Naive thymus-derived CD8-positive, alpha-beta T cell (primary cell): Measurements from ENCODE around the gene REXO5. TPM values are rescaled to one million over a fixed set of nuclear protein-coding genes. Genes with fewer than 3 reads are reported as not detected.
A peak's percentile ranks its signal among the peaks of the same experiment; 100 is the strongest.
"Not testable (repeated sequence)": the region's sequence is repeated elsewhere in the genome, so short reads cannot be mapped to it uniquely, and the experiment has no call there.

Experiments used
- ATAC-seq, 2 donors: fragments of 150-1000 bp; cut with Tn5 transposase in 1 of 2; sonication (Bioruptor Pico), chemical (Tn5 transposase) in 1 of 2; 1 replicate in 1 of 2; 2 replicates in 1 of 2; pipeline ENCODE4 v1.10.0; 2021; ENCODE audit warnings: mild to moderate bottlenecking in 2 of 2, moderate library complexity in 2 of 2
- POLR2A ChIA-PET: fragments of 350-600 bp; sonication (Branson Sonifier 250); formaldehyde crosslinking; loops from one replicate; lab custom pipeline; 2021; ENCODE audit warnings: antibody characterized with exemption; lab: Charles Lee
- DNase-seq, 10 donors: peaks; one replicate each; pipeline versions ENCODE4 v3.0.0 to v3.0.0-alpha.2; 2020 to 2022
- H3K27ac Mint-ChIP-seq, 10 donors: one replicate each; pipeline ENCODE4 v1.8.0; 2020 to 2022; ENCODE audit warnings: mild to moderate bottlenecking in 10 of 10, mixed read lengths in 10 of 10, moderate library complexity in 4 of 10, inconsistent platforms in 1 of 10
- H3K27me3 Mint-ChIP-seq, 5 donors: one replicate each; pipeline ENCODE4 v1.8.0; 2021 to 2022; ENCODE audit warnings: mixed read lengths in 5 of 5
- H3K36me3 Mint-ChIP-seq, 3 donors: one replicate each; pipeline ENCODE4 v1.8.0; 2020 to 2022; ENCODE audit warnings: mixed read lengths in 3 of 3, mild to moderate bottlenecking in 2 of 3, inconsistent platforms in 1 of 3
- H3K4me1 Mint-ChIP-seq, 4 donors: one replicate each; pipeline ENCODE4 v1.8.0; 2021 to 2022; ENCODE audit warnings: mixed read lengths in 4 of 4
- H3K4me3 Mint-ChIP-seq, 10 donors: one replicate each; pipeline ENCODE4 v1.8.0; 2020 to 2022; ENCODE audit warnings: mild to moderate bottlenecking in 10 of 10, mixed read lengths in 10 of 10, moderate library complexity in 6 of 10, inconsistent platforms in 1 of 10
- H3K9me3 Mint-ChIP-seq, 9 donors: one replicate each; pipeline ENCODE4 v1.8.0; 2020 to 2022; ENCODE audit warnings: mixed read lengths in 9 of 9, mild to moderate bottlenecking in 3 of 9, inconsistent platforms in 1 of 9, moderate library complexity in 1 of 9
- polyA plus RNA-seq, 3 donors: library from polyadenylated mRNA; unstranded; fragments of 300-500 nt; fragmentation: Illumina TruSeq; gene quantifications; one replicate each; pipeline ENCODE4 v1.2.3, GENCODE V29; 2021
- total RNA-seq, 8 experiments: library from RNA in 2 of 8; stranded (reverse) in 2 of 8; gene quantifications; one replicate each; pipeline ENCODE4 v1.2.3 and lab custom pipeline; 2021 to 2026

REXO5 gene
- total and polyA plus RNA-seq, 5 experiments from 2014 or later: 0.41 to 1.4 (median 0.60) TPM

GRCh38 chr16:20805684-20806167 lies 601 bp upstream of the REXO5 start:
- Mint-ChIP-seq H3K4me3 (peak overlapping the region; percentile 91 to 99 (median 98)), H3K4me1 (peaks cover 7 to 27% (median 18%) of the 10 kb centered on the region in 4 donors), H3K27ac (peak overlapping the region; percentile 53 to 97 (median 93))
- not testable (repeated sequence) for H3K9me3 Mint-ChIP-seq, H3K27me3 Mint-ChIP-seq, H3K36me3 Mint-ChIP-seq, DNase-seq, ATAC-seq
- POLR2A ChIA-PET: interaction anchor here (1.2 kb wide), 1 partner anchor 39 kb away, joined by 4 read pairs; no protein-coding TSS in a partner anchor

- Mint-ChIP-seq H3K9me3 (no peaks in the 10 kb centered on the region), H3K27me3 (peaks cover 0 to 4% (median 0%) of the 10 kb centered on the region in 5 donors), H3K27ac (peak overlapping the region in 5 of 10 donors; percentile 35 to 70 (median 41)), H3K36me3 (no peaks in the 10 kb centered on the region), H3K4me3 (peak overlapping the region; percentile 46 to 98 (median 92)), H3K4me1 (peaks cover 7 to 27% (median 18%) of the 10 kb centered on the region in 4 donors)
- no peak for ATAC-seq
- no peak for DNase-seq
- POLR2A ChIA-PET: no interaction called here
Observed at GRCh38 chr16:20807862-20808261, 1.5 kb downstream of the REXO5 start.

GRCh38 chr16:20811889-20812439 lies 5.6 kb downstream of the REXO5 start:
- Mint-ChIP-seq H3K36me3 (no peaks in the 10 kb centered on the region), H3K4me3 (no peak overlapping the region), H3K9me3 (no peaks in the 10 kb centered on the region), H3K4me1 (peaks cover 1 to 11% (median 6%) of the 10 kb centered on the region in 4 donors), H3K27ac (no peak overlapping the region), H3K27me3 (peaks cover 0 to 4% (median 0%) of the 10 kb centered on the region in 5 donors)
- no peak for DNase-seq
- POLR2A ChIA-PET: no interaction called here
- no peak for ATAC-seq

GRCh38 chr16:20812510-20812909 lies 6.2 kb downstream of the REXO5 start:
- H3K9me3 Mint-ChIP-seq: no peaks in the 10 kb centered on the region
- H3K36me3 Mint-ChIP-seq: no peaks in the 10 kb centered on the region
- H3K4me1 Mint-ChIP-seq: peaks cover 0 to 7% (median 5%) of the 10 kb centered on the region in 4 donors
- H3K4me3 Mint-ChIP-seq: no peak overlapping the region
- ATAC-seq (no peak), DNase-seq (no peak)
- H3K27ac Mint-ChIP-seq: peak overlapping the region in 1 of 10 donors; percentile 7
- POLR2A ChIA-PET: interaction anchor here (0.6 kb wide), 1 partner anchor 70 kb away, joined by 5 read pairs; no protein-coding TSS in a partner anchor
- peaks cover 0 to 4% (median 0%) of the 10 kb centered on the region in 5 donors for H3K27me3 Mint-ChIP-seq

GRCh38 chr16:20814784-20815183 lies 8.5 kb downstream of the REXO5 start:
- Mint-ChIP-seq H3K4me3 (no peak overlapping the region), H3K9me3 (no peaks in the 10 kb centered on the region), H3K36me3 (no peaks in the 10 kb centered on the region), H3K27me3 (peaks cover 0 to 4% (median 0%) of the 10 kb centered on the region in 5 donors), H3K27ac (no peak overlapping the region), H3K4me1 (no peaks in the 10 kb centered on the region)
- POLR2A ChIA-PET: no interaction called here
- no peak for DNase-seq
- ATAC-seq: no peak

GRCh38 chr16:20818929-20819585 lies 12.7 kb downstream of the REXO5 start:
- ATAC-seq (no peak), DNase-seq (no peak)
- no peak overlapping the region for H3K4me3 Mint-ChIP-seq
- no peaks in the 10 kb centered on the region for H3K36me3 Mint-ChIP-seq
- no peaks in the 10 kb centered on the region for H3K27me3 Mint-ChIP-seq
- H3K27ac Mint-ChIP-seq: no peak overlapping the region
- POLR2A ChIA-PET: no interaction called here
- H3K9me3 Mint-ChIP-seq: no peaks in the 10 kb centered on the region
- peaks cover 0 to 7% (median 2%) of the 10 kb centered on the region in 4 donors for H3K4me1 Mint-ChIP-seq

- DNase-seq (no peak), ATAC-seq (no peak)
- no peak overlapping the region for H3K27ac Mint-ChIP-seq
- H3K4me1 Mint-ChIP-seq: peaks cover 0 to 7% (median 2%) of the 10 kb centered on the region in 4 donors
- POLR2A ChIA-PET: no interaction called here
- H3K36me3 Mint-ChIP-seq: no peaks in the 10 kb centered on the region
- H3K9me3 Mint-ChIP-seq: no peaks in the 10 kb centered on the region
- H3K27me3 Mint-ChIP-seq: no peaks in the 10 kb centered on the region
- no peak overlapping the region for H3K4me3 Mint-ChIP-seq
Observed at GRCh38 chr16:20821682-20822081, 15.4 kb downstream of the REXO5 start.

- Mint-ChIP-seq H3K36me3 (no peaks in the 10 kb centered on the region), H3K4me3 (no peak overlapping the region), H3K9me3 (no peaks in the 10 kb centered on the region), H3K4me1 (peaks cover 0 to 7% (median 2%) of the 10 kb centered on the region in 4 donors), H3K27me3 (no peaks in the 10 kb centered on the region), H3K27ac (no peak overlapping the region)
- POLR2A ChIA-PET: no interaction called here
- no peak for DNase-seq
- ATAC-seq: no peak
Observed at GRCh38 chr16:20822521-20823325, 16.4 kb downstream of the REXO5 start.

GRCh38 chr16:20826039-20826566 lies 19.8 kb downstream of the REXO5 start:
- Mint-ChIP-seq H3K4me3 (no peak overlapping the region), H3K27me3 (no peaks in the 10 kb centered on the region), H3K36me3 (no peaks in the 10 kb centered on the region), H3K4me1 (peaks cover 0 to 7% (median 2%) of the 10 kb centered on the region in 4 donors), H3K9me3 (no peaks in the 10 kb centered on the region), H3K27ac (no peak overlapping the region)
- no peak for ATAC-seq
- DNase-seq: no peak
- POLR2A ChIA-PET: no interaction called here

- H3K4me3 Mint-ChIP-seq: no peak overlapping the region
- peaks cover 0 to 2% (median 2%) of the 10 kb centered on the region in 3 donors for H3K36me3 Mint-ChIP-seq
- DNase-seq: no peak
- no peak overlapping the region for H3K27ac Mint-ChIP-seq
- peaks cover 0 to 4% (median 2%) of the 10 kb centered on the region in 9 donors for H3K9me3 Mint-ChIP-seq
- H3K4me1 Mint-ChIP-seq: no peaks in the 10 kb centered on the region
- POLR2A ChIA-PET: no interaction called here
- no peak for ATAC-seq
- H3K27me3 Mint-ChIP-seq: no peaks in the 10 kb centered on the region
Observed at GRCh38 chr16:20829536-20829935, 23.2 kb downstream of the REXO5 start.

GRCh38 chr16:20830372-20830771 lies 24.0 kb downstream of the REXO5 start:
- Mint-ChIP-seq H3K9me3 (peaks cover 0 to 13% (median 6%) of the 10 kb centered on the region in 9 donors), H3K4me1 (no peaks in the 10 kb centered on the region), H3K27ac (no peak overlapping the region), H3K4me3 (no peak overlapping the region), H3K36me3 (peaks cover 0 to 10% (median 4%) of the 10 kb centered on the region in 3 donors), H3K27me3 (no peaks in the 10 kb centered on the region)
- POLR2A ChIA-PET: no interaction called here
- ATAC-seq (no peak), DNase-seq (no peak)

- Mint-ChIP-seq H3K36me3 (peaks cover 0 to 29% (median 18%) of the 10 kb centered on the region in 3 donors), H3K4me3 (no peak overlapping the region), H3K27me3 (no peaks in the 10 kb centered on the region), H3K9me3 (peaks cover 0 to 31% (median 14%) of the 10 kb centered on the region in 9 donors), H3K27ac (no peak overlapping the region), H3K4me1 (no peaks in the 10 kb centered on the region)
- ATAC-seq (no peak), DNase-seq (no peak)
- POLR2A ChIA-PET: no interaction called here
Observed at GRCh38 chr16:20833086-20833485, 26.8 kb downstream of the REXO5 start.
